ENCODE data around the gene CRYL1.

CRYL1 gene

DNA sequence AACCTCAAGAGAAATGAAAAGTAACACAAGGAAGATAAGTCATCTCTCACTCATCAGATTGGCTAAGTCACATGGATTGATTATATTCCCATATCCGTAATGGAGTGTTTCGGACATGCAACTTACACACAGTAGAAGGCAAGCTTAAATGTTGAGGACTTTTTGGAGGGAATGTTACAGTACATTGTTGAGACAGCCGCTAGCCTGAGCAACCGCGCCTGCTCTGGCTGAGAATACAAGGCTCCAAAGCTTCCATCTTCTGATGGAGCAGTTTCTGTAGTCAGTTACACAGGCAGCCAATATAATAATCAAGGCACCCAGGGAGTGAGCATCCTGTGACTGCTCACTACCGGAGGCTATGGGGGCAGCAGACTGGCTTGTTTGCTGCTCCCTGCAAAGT is 1.0 kb upstream of the CRYL1 start:
- DNase-seq, result no peak

DNA sequence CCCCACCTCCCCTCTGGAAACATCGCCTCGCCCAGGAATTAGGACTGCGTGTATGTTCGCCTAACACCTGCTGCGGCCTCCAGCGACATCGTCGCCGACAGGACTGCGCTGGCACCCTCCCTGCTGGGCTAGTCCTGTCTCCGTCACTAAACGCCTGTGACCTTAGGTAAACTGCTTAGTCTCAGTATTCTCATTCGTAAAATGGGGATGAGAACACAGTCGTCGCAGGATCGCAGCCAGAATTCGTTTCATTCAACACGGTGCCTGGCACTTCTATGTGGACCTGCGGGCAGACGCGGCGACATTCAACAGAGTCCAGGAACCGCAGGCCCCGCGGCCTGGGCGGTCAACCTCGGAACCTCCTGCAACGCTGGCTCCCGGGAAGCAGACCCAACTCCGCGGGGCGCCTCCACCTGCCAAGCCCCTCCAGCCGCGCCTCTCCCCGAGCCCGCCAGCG is 485 bp downstream of the CRYL1 start:
- DNase-seq, result peak in 4 of 6 experiments; percentile 7 to 58 (median 20)

DNA sequence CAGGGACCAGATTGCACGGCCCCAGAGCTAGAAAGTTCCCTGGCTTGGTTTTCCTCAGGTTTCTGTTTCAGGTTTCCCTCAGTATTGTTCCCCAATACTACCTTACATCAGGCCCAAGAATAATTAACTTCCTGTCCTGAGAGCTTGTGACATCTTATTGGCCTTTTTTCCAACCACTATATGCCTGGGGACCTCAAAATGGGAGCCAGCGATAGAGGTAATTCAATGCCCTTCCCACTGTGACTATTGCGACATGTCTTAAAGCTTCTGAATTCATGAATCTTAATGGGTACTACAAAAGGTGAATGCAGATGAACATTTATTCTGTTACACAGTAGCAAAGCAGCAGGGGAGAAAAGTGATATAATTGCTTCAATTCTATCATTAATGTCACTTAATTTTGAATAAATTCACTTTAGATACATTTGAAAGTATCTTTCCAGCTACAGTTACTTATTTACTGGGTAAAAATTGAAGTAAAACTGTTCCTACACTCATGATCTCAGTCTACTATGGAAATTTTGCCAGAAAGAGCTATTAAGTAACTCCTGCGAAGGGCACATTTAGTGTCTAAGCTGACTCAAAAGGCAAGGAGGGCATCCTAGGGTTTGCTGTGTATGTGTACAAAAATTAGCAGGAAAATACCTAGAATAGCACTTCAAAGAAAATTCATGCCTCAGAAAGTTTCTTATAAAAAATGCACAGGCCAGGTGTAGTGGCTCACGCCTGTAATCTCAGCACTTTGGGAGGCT is 4.1 kb downstream of the CRYL1 start:
- DNase-seq, result no peak

DNA sequence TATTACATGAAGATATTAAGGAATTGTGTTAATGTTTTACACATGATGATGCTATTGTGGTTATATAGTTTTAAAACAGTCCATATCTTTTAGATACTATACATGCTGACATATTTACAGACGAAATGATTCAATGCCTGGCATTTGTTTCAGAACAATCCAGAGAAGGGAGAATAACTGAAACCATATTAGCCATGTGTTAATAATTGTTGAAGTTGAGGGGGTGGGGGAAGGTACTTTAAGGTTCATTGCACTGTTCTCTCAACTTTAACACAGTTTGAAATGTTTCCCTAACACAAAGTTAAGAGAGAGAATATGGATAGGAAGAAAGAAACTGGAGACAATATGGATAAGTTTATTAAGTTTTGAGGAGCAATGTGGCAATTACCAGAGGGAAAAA is 5.8 kb downstream of the CRYL1 start:
- DNase-seq, result no peak

DNA sequence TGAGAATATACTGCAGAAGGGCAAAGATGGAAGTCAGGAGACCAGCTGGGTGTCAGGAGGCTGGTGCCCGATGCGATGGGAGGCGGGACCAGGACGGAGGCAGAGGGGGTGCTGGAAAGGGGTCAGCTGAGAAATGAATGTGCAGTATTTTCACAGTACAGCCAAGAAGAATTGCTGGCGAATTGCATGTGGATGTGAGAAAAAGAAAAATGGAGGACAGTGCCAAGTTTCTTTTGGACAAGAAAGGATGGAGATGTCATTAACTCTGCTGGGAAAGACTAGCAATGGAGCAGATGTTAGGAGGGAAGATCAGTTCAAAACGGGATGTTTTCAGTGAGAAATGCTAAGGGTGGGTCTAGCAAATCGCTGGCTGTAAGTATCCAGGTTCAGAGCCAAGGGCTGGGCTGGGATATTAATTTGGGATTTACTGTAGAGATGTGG is 7.0 kb downstream of the CRYL1 start:
- no peak for DNase-seq

DNA sequence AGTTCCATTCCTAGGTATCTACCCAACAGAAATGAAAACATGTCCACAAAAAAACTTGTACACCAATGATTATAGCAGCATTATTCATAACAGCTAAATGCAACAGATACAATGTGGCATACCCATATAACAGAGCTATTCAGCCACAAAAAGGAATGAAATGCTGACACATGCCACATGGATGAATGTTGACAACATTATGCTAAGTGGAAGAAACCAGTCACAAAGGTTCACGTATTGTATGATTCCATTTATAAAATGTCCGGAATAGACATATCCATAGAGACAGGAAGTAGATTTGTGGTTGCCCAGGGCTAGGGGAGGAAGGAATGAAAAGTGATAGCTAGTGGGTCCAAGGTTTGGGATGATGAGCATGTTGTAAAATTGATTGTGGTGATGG is 10.8 kb downstream of the CRYL1 start:
- no peak for DNase-seq

DNA sequence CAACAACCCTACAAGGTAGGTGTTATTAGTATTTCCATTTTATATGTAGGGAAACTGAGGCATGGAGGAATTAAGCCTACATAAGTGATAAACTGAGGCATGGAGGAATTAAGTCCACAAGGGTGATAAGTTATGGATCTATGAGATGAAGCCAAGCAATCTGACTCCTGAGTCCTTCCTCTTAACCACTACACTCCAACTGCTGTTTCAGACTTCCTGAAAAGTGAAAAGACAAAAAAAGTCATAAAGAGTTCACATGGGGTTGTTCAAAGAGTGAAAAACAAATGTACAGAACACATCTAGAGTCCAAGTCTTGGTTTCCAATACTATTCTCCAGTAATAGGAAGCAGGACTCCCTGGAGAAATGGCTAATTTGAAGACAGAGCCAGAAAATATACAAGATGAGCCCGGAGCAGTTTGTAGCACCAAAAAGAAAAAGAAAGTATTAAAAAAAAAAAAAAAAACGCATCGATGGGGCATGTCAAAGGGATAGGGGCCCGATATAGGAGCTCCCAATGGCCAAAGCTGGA is 12.1 kb downstream of the CRYL1 start:
- no peak for DNase-seq

DNA sequence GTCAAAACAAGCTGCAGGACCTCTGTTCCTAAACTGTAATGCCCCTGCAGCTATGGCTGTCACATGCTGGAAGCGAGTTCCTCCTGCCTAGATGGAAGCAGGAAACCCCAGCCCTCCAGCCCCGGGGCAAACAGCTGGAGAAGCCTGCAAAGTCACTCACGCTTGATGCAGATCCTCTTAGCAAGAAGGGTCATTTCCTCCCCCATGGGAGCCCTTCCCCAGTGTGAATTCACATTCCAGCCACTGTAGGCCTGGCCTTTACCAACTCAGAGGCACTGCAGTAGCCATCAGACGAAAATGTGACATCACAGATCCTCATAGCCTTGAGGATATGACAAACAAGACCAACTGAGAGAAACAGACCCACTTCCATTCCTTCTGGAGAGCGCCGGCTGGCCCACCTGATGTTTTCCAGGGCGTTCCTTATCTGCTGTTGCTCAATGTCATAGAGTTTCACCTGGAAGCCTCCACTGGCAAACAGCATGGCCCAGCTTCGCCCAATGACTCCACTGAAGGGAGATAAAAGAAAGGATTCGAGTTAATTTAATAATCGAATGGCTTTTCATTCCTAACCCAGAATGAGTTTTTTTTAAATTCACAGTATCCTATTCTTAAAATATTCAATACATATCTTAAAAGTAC is 13.5 kb downstream of the CRYL1 start:
- DNase-seq, result no peak

DNA sequence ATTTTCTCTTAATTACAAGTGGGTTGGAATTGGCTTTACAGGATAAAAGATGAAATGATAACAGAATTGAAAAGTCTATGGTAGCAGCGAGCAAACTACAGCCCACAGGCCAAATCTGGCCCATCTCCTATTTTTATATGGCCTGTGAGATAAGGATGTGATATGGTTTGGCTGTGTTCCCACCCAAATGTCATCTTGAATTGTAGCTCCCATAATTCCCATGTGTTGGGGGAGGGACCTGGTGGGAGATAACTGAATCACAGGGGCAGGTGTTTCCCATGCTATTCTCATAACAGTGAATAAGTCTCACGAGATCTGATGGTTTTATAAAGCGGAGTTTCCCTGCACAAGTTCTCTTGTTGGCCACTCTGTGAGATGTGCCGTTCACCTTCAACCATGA is 19.0 kb downstream of the CRYL1 start:
- no peak for DNase-seq

DNA sequence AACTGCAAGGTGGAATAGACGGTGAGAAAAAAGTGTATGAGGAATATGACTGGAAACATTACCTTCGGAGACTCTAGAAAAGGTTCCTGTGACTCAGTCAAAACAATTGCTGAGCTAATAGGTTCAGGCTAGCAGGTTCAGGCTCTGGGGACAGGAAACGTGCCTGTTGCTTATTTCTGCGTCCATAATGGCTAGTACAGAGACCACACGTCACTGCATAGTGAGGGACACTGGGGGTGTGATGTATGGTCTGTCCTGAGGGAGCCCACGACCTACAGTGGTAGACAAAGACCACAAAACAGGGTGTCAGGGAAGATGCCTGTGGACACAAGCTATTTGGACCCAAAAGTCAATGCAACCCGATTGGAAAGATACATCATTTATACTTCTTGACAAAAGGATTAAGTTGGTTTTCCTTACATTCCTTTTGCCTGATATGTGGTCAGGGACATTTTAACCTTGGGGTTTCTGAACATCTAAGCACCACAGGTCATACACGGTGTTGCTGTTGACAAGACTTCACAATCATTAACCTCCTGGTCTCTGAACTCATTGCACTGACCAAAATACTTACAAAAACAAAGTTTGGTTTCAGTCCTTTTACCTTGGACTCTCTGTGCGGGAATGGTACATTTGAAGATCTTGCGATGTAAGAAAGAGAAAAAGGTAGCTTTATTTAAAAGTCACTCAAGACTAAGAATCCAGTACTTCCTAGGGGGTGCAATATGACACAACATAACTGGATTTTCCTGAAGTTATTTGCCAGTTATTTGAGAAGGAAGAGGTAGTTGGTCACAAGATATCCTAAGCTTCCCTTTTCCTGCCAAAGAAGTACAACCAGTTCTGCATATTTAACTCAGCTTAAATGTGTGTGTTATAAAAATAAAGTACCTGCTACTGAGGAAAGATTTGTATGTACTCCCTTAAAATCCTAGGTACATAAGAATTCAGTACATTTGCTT is 20.0 kb downstream of the CRYL1 start:
- no peak for DNase-seq

DNA sequence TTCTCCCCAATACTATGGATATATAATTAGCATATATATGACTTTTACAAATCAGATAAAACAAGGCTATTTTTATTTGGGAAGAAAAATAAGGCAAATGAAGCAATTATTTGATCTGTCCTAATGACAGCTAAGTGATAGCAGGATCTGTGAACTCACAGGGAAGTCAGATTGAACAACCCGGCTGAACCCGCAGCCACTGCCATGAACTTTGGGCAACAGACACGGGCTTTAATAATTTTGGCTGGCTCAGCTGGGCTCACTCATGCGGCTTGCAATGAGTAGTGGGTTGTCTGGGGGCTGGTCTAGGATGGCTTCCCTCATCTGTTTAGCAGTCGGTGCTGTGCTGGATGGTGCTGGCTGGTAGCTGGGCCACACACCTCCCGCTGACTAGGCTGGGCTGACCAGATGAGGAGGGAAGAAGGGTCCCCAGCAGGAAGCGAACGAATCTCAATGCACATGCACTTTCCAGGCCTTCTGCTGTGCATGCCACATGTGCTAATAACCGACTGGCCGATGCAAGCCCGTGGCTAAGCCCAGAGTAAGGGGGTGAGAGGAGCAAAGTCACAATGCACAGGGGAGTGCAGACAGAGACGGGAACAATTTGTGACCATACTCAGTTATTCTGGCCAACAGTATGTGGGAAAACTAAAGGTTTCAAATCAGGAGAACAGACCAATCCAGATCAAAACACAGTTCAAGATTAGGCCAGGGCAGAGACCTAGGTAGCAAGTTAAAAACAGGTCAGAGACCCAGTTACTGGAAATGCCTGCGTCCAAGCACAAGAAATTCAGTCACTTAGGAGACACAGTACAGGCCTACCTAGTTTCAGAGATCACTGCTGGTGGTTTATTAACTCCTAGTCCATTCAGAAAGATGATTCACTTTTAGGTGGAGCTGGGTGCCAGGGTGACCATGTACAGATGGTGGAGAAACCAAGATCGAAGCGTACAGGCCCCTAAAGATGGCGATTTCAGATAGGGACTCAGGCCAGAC is 22.3 kb downstream of the CRYL1 start:
- DNase-seq, result no peak

DNA sequence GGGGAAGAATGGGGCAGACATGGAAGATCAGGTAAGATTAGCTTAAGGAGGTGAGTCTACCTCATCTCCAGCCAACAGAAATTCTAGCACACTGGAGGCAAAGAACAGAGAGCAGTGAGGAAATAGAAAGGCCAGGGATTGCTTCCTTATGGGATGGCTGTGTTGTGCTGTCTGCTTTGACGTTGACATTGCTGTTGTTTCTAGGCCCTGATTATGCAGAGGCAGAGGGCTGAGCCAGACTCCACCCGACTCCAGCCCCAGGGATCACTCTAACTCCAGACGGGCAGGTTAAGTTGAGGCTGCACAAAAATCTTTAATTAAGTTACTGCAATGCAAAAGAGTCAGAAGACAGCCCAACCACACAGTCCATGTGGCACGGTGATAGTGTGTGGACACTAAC is 24.1 kb downstream of the CRYL1 start:
- no peak for DNase-seq

DNA sequence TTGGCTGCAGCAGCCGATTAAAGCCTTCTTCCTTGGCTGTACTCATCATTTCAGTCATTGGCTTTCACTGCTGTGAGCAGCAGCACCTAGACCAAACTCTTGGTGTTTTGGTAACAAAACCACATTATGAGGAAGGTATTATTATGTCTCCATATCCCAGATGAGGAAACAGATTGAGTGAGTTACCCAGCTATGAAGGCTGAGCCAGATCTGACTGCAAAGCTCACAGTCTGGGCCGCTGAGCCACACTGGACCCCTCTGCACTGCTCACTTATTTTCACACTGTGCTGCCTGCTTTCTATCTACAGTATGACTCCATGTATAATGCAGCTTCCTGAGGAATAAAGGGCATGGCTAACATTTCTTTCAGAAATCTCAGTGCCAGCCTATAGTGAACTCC is 24.5 kb downstream of the CRYL1 start:
- no peak for DNase-seq

DNA sequence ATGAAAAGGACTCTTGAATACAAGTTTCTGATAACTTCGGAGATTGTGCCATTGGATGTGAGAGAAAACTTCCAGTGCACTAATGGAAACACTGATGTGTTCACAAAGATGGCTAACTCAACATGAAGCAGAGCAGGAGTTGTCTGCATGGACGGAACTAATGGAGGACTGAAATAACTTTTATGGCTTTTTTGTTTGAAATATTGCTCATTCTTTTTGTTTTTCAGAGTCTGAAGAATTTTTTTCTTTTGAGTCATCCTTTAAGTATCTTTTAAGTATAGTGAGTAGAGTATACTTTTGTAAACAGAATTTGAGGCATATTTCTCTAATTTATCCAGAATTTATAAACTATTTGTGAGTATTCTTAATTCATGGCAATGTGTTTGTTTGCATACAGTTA is 25.7 kb downstream of the CRYL1 start:
- DNase-seq, result no peak

DNA sequence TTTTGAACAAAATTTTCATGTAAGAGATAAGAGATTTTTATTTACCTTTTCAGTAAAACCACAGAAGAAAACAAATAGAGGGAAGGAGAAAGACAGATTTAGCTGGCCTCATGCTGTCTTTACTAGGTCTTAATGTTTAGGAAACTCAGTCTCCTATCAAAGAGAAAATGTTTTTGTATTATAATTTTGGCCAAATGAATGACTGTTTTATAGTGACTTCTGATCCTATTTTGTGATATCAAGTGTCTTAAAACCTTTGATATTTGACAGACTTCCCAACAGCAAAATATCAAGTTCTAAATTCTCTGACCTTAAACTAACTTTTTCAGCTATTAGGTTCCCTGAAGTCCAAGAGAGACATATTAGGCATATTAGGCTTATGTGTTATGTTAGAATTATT is 27.0 kb downstream of the CRYL1 start:
- DNase-seq, result no peak

DNA sequence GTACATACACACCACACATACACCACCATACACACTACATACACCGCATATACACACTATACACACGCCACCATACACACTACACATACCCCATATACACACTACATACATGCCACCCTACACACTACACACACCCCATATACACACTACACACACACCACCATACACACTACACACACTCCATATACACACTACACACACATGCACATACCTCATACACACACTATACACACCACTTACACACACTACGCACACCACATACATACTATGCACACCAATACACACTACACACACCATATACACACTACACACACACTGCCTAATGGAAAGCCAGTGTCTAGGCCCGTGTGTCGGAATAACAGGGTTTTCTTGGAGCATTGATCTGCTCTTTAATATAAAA is 27.5 kb downstream of the CRYL1 start:
- DNase-seq, result no peak

DNA sequence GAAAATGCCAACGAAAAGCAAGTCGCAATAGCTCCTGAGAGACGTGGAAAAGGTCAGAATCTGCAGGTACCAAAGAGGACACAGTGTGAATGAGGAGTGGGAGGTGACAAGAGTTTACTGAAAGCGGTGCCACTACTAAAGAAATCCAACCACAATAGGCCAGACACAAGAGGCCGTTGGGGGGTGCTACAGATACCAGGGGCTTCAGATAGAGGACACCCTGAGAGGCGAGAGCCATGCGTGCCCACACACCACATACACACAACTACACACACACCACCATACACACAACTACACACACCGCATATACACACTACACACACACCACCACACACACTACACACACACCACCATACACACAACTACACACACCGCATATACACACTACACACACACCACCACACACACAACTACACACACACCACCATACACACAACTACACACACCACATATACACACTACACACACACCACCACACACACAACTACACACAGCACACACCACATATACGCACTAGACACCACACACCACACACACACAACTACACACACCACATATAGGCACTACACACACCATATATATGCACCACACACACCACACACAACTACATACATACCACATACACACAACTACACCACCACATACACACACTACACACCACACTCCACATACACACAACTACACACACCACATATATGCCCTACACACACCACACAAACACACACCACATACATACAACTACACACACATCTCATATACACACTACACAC is 28.5 kb downstream of the CRYL1 start:
- no peak for DNase-seq

DNA sequence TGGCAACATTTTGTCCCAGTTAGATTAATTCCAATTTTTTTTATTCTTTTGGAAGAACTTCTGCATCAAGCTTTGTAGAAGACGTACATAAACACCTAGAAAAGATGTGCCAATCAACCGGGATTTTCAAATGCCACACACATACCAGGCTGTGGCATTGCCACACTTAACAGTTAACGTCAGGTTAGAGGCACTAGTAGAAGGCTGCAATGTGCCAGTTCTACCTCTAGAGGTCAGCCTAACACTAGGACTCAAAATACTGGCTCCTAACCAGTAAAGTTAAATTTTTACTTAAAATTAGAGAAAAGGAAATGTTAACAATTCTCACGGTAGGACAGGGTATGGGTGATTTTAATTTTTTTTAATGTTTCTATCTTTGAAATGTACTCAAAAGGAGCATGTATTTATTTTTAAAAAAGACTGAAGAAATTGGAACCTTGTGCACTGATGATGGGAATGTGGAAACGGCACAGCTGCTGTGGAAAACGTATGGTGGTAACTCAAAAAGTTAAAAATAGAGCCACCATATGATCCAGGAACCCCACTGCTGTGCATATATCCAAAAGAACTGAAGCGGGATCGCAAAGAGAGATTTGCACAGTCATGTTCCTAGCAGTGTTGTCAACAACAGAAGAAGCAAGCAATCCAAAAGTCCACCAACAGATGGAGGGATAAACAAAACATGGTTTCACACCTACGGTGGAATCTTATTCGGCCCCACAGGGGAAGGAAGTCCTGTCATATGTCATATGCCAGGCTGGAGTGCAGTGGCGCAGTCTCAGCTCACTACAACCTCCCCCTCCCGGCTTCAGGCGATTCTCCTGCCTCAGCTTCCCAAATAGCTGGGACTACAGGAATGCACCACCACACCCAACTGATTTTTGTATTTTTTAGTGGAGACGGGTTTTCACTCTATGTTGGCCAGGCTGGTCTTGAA is 30.3 kb downstream of the CRYL1 start:
- DNase-seq, result peak; percentile 20 to 83 (median 46)

DNA sequence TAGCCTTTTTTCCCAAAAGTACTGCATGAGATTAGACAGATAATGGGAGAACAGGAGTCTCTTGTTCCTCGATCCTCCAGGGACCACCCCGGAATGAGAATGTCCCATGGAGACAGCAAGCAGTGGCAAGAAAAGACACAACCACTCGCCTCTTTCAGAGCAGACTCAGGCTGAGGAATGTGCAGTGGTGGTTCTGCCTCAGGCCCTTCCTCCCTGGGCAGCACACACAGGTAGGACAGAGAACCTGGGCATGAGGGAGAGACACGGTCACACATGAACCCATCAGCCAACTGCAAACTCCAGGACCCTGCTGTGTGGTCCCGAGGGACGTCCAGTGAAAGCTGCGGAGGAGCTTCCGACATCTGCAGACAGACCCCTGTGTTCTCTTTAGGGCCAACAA is 31.0 kb downstream of the CRYL1 start:
- no peak for DNase-seq

DNA sequence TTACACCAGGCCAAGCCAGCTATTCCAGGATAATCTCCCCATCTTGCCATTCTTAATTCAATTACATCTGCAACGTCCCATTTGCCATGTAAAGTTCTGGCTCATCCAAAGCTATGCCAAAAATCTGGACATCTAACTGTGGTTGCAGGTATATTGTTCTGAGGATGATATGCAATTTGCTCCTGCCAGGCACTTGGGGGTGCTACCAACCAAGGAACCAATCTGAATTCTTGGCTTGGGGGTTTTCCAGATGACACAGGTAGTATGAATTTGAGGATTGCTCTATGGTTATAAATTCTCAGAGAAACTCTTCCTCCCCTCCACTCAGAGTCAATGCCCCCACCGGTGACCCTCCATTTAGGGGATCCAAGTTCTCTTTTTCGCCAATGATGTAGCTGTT is 33.0 kb downstream of the CRYL1 start:
- DNase-seq, result peak in 3 of 6 experiments; percentile 7 to 17 (median 12)
